Astrocyte (in vitro differentiated cells and primary cell): Measurements from ENCODE around the gene ARL15. TPM values are rescaled to one million over a fixed set of nuclear protein-coding genes. Genes with fewer than 3 reads are reported as not detected.

Source experiments
- DNase-seq: peaks from one replicate; pipeline ENCODE4 v3.0.0-alpha.2; 2010; ENCODE audit warnings: low read depth
- FAIRE-seq: peaks from 2 replicates; lab custom pipeline; 2011; peaks lifted over from hg19 to GRCh38; lab: Jason Lieb, UNC
- H2AFZ ChIP-seq: 2 replicates; pipeline ENCODE4 v1.6.0; 2012; ENCODE audit warnings: low read depth, low read length, inconsistent platforms
- H3K27ac ChIP-seq: 2 replicates; pipeline ENCODE4 v1.5.1; 2011; ENCODE audit warnings: low read depth, low read length, inconsistent platforms
- H3K27me3 ChIP-seq: 2 replicates; pipeline ENCODE4 v1.6.0; 2011; ENCODE audit warnings: low read length, inconsistent platforms; ENCODE audit not compliant: insufficient read depth
- H3K36me3 ChIP-seq: 2 replicates; pipeline ENCODE4 v1.5.1; 2011; ENCODE audit warnings: low read length, inconsistent platforms; ENCODE audit not compliant: insufficient read depth
- H3K4me1 ChIP-seq: 2 replicates; pipeline ENCODE4 v1.5.1; 2011; ENCODE audit warnings: low read length, inconsistent platforms; ENCODE audit not compliant: insufficient read depth
- H3K4me2 ChIP-seq: 2 replicates; pipeline ENCODE4 v1.6.0; 2012; ENCODE audit warnings: low read length, inconsistent platforms
- H3K4me3 ChIP-seq: 2 replicates; pipeline ENCODE4 v1.5.1; 2011; ENCODE audit warnings: low read depth, mild to moderate bottlenecking, low read length, inconsistent platforms; ENCODE audit not compliant: insufficient read depth
- H3K79me2 ChIP-seq: 2 replicates; pipeline ENCODE4 v1.6.0; 2012; ENCODE audit warnings: mild to moderate bottlenecking, low read length, inconsistent platforms; ENCODE audit not compliant: insufficient read depth
- H3K9ac ChIP-seq: 2 replicates; pipeline ENCODE4 v1.6.0; 2012; ENCODE audit warnings: mild to moderate bottlenecking, low read length, inconsistent platforms
- H3K9me3 ChIP-seq: 2 replicates; pipeline ENCODE4 v1.5.1; 2012; ENCODE audit warnings: low read depth, mild to moderate bottlenecking, low read length, inconsistent platforms; ENCODE audit not compliant: insufficient read depth
- H4K20me1 ChIP-seq: 2 replicates; pipeline ENCODE4 v1.6.0; 2012; ENCODE audit warnings: low read length, inconsistent platforms; ENCODE audit not compliant: insufficient read depth
- H3K27ac Mint-ChIP-seq: one replicate; pipeline ENCODE4 v1.8.0; 2021; ENCODE audit warnings: mild to moderate bottlenecking, mixed read lengths; ENCODE audit not compliant: unreplicated experiment
- H3K27me3 Mint-ChIP-seq: one replicate; pipeline ENCODE4 v1.8.0; 2021; ENCODE audit warnings: low read depth, mixed read lengths; ENCODE audit not compliant: unreplicated experiment
- H3K36me3 Mint-ChIP-seq: one replicate; pipeline ENCODE4 v1.8.0; 2021; ENCODE audit warnings: low read depth, mixed read lengths; ENCODE audit not compliant: unreplicated experiment
- H3K4me1 Mint-ChIP-seq: one replicate; pipeline ENCODE4 v1.8.0; 2021; ENCODE audit warnings: low read depth, mixed read lengths; ENCODE audit not compliant: unreplicated experiment
- H3K4me3 Mint-ChIP-seq: one replicate; pipeline ENCODE4 v1.8.0; 2021; ENCODE audit warnings: mild to moderate bottlenecking, moderate library complexity, mixed read lengths; ENCODE audit not compliant: unreplicated experiment
- H3K9me3 Mint-ChIP-seq: one replicate; pipeline ENCODE4 v1.8.0; 2021; ENCODE audit warnings: mild to moderate bottlenecking, mixed read lengths; ENCODE audit not compliant: unreplicated experiment
- EZH2 ChIP-seq: IDR thresholded peaks from 2 replicates; pipeline ENCODE4 v1.6.1; 2012; ENCODE audit warnings: mild to moderate bottlenecking, low read length, inconsistent platforms; ENCODE audit not compliant: insufficient read depth
- total RNA-seq: library from RNA; stranded (reverse); gene quantifications from 2 replicates; pipeline ENCODE4 v1.2.1, GENCODE V29; 2021
- TF ChIP-seq, protein P1 (sequence below): IDR thresholded peaks from 2 replicates; pipeline ENCODE4 v1.5.1; 2011; ENCODE audit warnings: low read depth, mild to moderate bottlenecking, inconsistent platforms, low read length, moderate library complexity; ENCODE audit not compliant: insufficient read depth

Gene ARL15
- total RNA-seq, 1 donor from 2014 or later = 29.1 TPM

DNA sequence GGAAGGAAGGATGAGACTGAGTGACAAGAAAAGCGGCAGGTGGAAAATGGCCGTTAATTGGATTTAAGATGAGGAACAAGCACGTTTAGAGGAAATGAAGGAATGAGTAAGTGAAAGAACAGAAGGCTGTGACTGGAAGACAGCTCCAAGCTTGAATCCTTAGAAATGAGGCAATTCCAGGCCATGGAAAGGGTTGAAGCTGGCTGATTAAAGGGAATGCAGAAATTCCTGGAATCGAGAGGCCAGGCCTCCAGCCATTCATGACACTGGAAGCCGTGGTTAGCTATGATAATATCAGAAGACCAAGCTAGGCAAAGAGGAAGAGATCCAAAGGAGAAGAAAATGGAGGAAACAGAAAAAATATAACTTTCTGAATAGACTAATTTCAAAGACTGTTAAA is 84.2 kb downstream of the ARL15 start:
- Histone ChIP-seq H3K4me2 (no peak overlapping the region), H3K79me2 (no peaks in the 10 kb centered on the region), H3K9ac (no peak overlapping the region), H3K27ac (no peak overlapping the region), H4K20me1 (peaks cover 23% of the 10 kb centered on the region), H3K4me1 (no peaks in the 10 kb centered on the region), H3K36me3 (no peaks in the 10 kb centered on the region), H2AFZ (no peak overlapping the region), H3K9me3 (no peaks in the 10 kb centered on the region), H3K27me3 (no peaks in the 10 kb centered on the region), H3K4me3 (no peak overlapping the region)
- Mint-ChIP-seq H3K36me3 (peaks cover 2% of the 10 kb centered on the region), H3K27me3 (no peaks in the 10 kb centered on the region), H3K9me3 (no peaks in the 10 kb centered on the region), H3K27ac (no peak overlapping the region), H3K4me1 (peaks cover 9% of the 10 kb centered on the region), H3K4me3 (no peak overlapping the region)
- FAIRE-seq = no peak
- DNase-seq = no peak
- TF ChIP-seq, protein P1, sequence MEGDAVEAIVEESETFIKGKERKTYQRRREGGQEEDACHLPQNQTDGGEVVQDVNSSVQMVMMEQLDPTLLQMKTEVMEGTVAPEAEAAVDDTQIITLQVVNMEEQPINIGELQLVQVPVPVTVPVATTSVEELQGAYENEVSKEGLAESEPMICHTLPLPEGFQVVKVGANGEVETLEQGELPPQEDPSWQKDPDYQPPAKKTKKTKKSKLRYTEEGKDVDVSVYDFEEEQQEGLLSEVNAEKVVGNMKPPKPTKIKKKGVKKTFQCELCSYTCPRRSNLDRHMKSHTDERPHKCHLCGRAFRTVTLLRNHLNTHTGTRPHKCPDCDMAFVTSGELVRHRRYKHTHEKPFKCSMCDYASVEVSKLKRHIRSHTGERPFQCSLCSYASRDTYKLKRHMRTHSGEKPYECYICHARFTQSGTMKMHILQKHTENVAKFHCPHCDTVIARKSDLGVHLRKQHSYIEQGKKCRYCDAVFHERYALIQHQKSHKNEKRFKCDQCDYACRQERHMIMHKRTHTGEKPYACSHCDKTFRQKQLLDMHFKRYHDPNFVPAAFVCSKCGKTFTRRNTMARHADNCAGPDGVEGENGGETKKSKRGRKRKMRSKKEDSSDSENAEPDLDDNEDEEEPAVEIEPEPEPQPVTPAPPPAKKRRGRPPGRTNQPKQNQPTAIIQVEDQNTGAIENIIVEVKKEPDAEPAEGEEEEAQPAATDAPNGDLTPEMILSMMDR = no peak
- no peak for TF ChIP-seq EZH2

DNA sequence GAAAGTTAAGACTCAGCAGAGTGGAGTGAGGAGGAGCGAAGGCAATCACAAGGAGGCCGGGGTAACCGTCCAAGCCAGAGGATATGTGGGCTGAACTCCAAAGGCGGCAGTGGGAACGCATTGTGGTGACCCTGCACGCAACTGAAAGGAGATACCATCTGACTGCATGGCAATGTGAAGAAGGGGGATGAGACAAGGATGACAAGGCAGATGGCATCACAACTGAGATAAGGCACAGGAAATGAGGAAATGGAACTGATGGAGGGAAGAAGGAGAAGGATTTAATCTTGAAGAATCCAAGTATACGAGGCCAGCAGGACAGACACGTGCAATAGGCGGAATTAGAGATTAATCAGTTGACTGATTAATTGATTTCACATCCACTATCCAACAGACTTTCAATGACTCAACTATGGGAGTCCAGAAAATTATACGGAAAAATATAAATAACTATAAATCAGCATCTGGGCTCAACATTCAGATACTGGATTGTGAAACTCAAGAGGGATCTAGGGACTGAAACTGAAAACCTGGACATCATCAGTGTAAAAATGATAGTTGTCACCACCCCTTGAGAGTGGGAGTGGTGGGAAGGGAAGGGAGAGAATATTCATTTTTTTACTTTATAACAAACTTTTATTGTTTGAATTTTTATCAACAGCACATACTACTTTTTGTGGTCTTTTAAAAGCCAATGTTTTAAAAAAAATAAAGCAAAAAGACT is 86.1 kb downstream of the ARL15 start:
- Mint-ChIP-seq H3K27me3 (no peaks in the 10 kb centered on the region), H3K27ac (no peak overlapping the region), H3K9me3 (no peaks in the 10 kb centered on the region), H3K36me3 (peaks cover 2% of the 10 kb centered on the region), H3K4me3 (no peak overlapping the region), H3K4me1 (peaks cover 9% of the 10 kb centered on the region)
- FAIRE-seq (no peak), DNase-seq (no peak)
- H3K27me3 ChIP-seq = no peaks in the 10 kb centered on the region
- no peak overlapping the region for H3K27ac ChIP-seq
- no peak overlapping the region for H3K4me3 ChIP-seq
- TF ChIP-seq EZH2 = no peak
- TF ChIP-seq, protein P1 = no peak
- H3K4me1 ChIP-seq = no peaks in the 10 kb centered on the region
- no peaks in the 10 kb centered on the region for H3K79me2 ChIP-seq
- H3K9me3 ChIP-seq = no peaks in the 10 kb centered on the region
- H3K4me2 ChIP-seq = no peak overlapping the region
- peaks cover 16% of the 10 kb centered on the region for H4K20me1 ChIP-seq
- no peak overlapping the region for H2AFZ ChIP-seq
- no peaks in the 10 kb centered on the region for H3K36me3 ChIP-seq
- H3K9ac ChIP-seq = no peak overlapping the region

DNA sequence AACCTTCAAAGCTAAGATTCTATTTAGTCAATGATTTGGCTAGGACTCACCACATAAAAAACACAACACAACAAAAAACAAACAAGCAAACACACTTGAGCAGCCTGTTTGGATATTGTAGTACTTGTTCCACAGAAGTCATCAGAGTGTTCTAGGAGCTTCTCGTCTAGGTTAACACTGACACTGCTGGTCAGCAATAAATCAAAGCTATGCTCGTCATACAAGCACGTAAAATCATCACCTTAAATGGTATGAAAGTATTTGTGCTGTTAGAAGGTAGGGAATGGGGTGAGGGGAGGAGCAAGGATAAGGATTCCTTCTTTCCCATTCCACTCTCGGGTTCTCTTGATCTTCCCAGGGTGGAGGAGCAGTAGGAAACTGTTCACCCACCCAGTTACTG is 88.0 kb downstream of the ARL15 start:
- Mint-ChIP-seq H3K9me3 (no peaks in the 10 kb centered on the region), H3K27ac (no peak overlapping the region), H3K4me1 (peaks cover 9% of the 10 kb centered on the region), H3K27me3 (no peaks in the 10 kb centered on the region), H3K36me3 (peaks cover 2% of the 10 kb centered on the region), H3K4me3 (no peak overlapping the region)
- Histone ChIP-seq H3K4me3 (no peak overlapping the region), H3K27ac (no peak overlapping the region), H4K20me1 (peaks cover 12% of the 10 kb centered on the region), H3K79me2 (no peaks in the 10 kb centered on the region), H2AFZ (no peak overlapping the region), H3K9me3 (no peaks in the 10 kb centered on the region), H3K4me1 (no peaks in the 10 kb centered on the region), H3K27me3 (no peaks in the 10 kb centered on the region), H3K4me2 (no peak overlapping the region), H3K36me3 (no peaks in the 10 kb centered on the region), H3K9ac (no peak overlapping the region)
- TF ChIP-seq, protein P1 = no peak
- no peak for TF ChIP-seq EZH2
- FAIRE-seq = no peak
- DNase-seq = no peak
